Measurements from ENCODE around the gene LIPK.
"Not testable (repeated sequence)": the region's sequence is repeated elsewhere in the genome, so short reads cannot be mapped to it uniquely, and the experiment has no call there.

LIPK gene

GRCh38 chr10:88687853-88688467 lies 18.1 kb upstream of the LIPK start:
- DNase-seq, result no peak
- H3K9me3 Mint-ChIP-seq, result no peaks in the 10 kb centered on the region
- no peaks in the 10 kb centered on the region for H3K36me3 Mint-ChIP-seq
- no peak overlapping the region for H3K4me3 Mint-ChIP-seq
- no peaks in the 10 kb centered on the region for H3K4me1 Mint-ChIP-seq
- no peaks in the 10 kb centered on the region for H3K27me3 Mint-ChIP-seq
- ATAC-seq (replicated peaks), result no peak
- no peak overlapping the region for H3K27ac Mint-ChIP-seq

DNA sequence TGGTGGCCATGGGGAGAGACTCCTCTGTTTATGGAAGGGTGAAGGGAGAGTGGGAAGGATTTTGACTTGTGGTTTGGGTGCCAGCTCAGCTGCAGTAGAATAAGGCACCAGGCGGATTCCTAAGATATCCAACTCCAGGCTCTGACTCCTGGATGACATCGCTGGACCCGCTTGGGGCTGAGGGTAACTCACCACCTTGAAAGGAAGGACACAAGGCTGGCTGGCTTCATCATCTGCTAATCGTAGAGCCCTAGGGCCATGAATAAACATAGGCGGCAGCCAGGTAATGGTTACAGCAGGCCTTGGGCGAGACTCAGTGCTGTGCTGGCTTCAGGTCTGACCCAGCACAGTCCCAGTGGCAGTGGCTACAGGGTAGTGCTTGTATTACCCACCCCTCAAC lies 16.7 kb upstream of the LIPK start:
- DNase-seq (no peak), ATAC-seq (replicated peaks) (no peak)
- H3K27ac Mint-ChIP-seq, result no peak overlapping the region
- H3K4me3 Mint-ChIP-seq, result no peak overlapping the region
- no peaks in the 10 kb centered on the region for H3K36me3 Mint-ChIP-seq
- no peaks in the 10 kb centered on the region for H3K9me3 Mint-ChIP-seq
- no peaks in the 10 kb centered on the region for H3K27me3 Mint-ChIP-seq
- no peaks in the 10 kb centered on the region for H3K4me1 Mint-ChIP-seq

GRCh38 chr10:88693392-88694020 lies 12.5 kb upstream of the LIPK start:
- no peak for DNase-seq
- Mint-ChIP-seq H3K4me1 (no peaks in the 10 kb centered on the region), H3K36me3 (no peaks in the 10 kb centered on the region), H3K4me3 (no peak overlapping the region), H3K27me3 (peaks cover 0 to 5% of the 10 kb centered on the region in 2 donors), H3K9me3 (no peaks in the 10 kb centered on the region), H3K27ac (no peak overlapping the region)
- no peak for ATAC-seq (replicated peaks)

- Mint-ChIP-seq H3K36me3 (no peaks in the 10 kb centered on the region), H3K4me1 (peaks cover 5 to 8% of the 10 kb centered on the region in 2 donors), H3K9me3 (no peaks in the 10 kb centered on the region), H3K27me3 (peaks cover 0 to 7% of the 10 kb centered on the region in 2 donors), H3K27ac (no peak overlapping the region), H3K4me3 (no peak overlapping the region)
- ATAC-seq (replicated peaks), result no peak
- DNase-seq, result no peak
Observed at GRCh38 chr10:88702848-88703597, 3.0 kb upstream of the LIPK start.

- no peaks in the 10 kb centered on the region for H3K36me3 Mint-ChIP-seq
- H3K27ac Mint-ChIP-seq, result no peak overlapping the region
- no peaks in the 10 kb centered on the region for H3K9me3 Mint-ChIP-seq
- peaks cover 5 to 8% of the 10 kb centered on the region in 2 donors for H3K4me1 Mint-ChIP-seq
- H3K27me3 Mint-ChIP-seq, result no peaks in the 10 kb centered on the region
- DNase-seq (peak; percentile 13), ATAC-seq (replicated peaks) (peak; percentile 81 to 97)
- no peak overlapping the region for H3K4me3 Mint-ChIP-seq
Observed at GRCh38 chr10:88707429-88708155, 1.5 kb downstream of the LIPK start.

GRCh38 chr10:88709361-88709760 lies 3.3 kb downstream of the LIPK start:
- not testable (repeated sequence) for H3K27me3 Mint-ChIP-seq; H3K4me3 Mint-ChIP-seq; H3K9me3 Mint-ChIP-seq; ATAC-seq (replicated peaks); DNase-seq; H3K4me1 Mint-ChIP-seq; H3K27ac Mint-ChIP-seq; H3K36me3 Mint-ChIP-seq

GRCh38 chr10:88715517-88715916 lies 9.5 kb downstream of the LIPK start:
- no peaks in the 10 kb centered on the region for H3K9me3 Mint-ChIP-seq
- H3K36me3 Mint-ChIP-seq, result no peaks in the 10 kb centered on the region
- ATAC-seq (replicated peaks) (no peak), DNase-seq (no peak)
- H3K27me3 Mint-ChIP-seq, result no peaks in the 10 kb centered on the region
- no peak overlapping the region for H3K4me3 Mint-ChIP-seq
- H3K27ac Mint-ChIP-seq, result no peak overlapping the region
- no peaks in the 10 kb centered on the region for H3K4me1 Mint-ChIP-seq

- Mint-ChIP-seq H3K4me3 (no peak overlapping the region), H3K4me1 (peaks cover 5 to 8% of the 10 kb centered on the region in 2 donors), H3K27me3 (no peaks in the 10 kb centered on the region), H3K27ac (no peak overlapping the region), H3K36me3 (no peaks in the 10 kb centered on the region), H3K9me3 (no peaks in the 10 kb centered on the region)
- no peak for DNase-seq
- ATAC-seq (replicated peaks), result no peak
Observed at GRCh38 chr10:88721392-88721791, 15.3 kb downstream of the LIPK start.

DNA sequence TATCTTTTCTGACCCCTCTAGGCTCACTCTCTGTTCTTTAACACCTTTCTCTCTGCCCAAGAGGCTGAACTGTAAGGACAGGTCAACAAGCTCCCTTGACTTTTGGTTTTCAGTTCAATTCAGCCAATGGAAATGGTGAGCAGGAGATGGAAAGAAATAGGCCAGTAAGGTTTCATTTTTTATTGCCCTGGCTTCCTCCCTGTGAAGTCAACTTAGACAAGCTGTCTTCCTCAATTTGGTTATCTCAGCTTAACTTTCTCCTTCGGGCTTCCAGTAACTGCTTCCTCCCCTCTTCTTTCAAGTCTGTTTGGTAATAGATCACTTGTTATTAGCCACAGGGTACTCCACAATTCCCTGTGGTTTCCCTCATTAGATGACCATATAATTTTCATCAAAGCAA lies 19.7 kb downstream of the LIPK start:
- peaks cover 5 to 8% of the 10 kb centered on the region in 2 donors for H3K4me1 Mint-ChIP-seq
- H3K27ac Mint-ChIP-seq, result no peak overlapping the region
- H3K4me3 Mint-ChIP-seq, result no peak overlapping the region
- H3K36me3 Mint-ChIP-seq, result no peaks in the 10 kb centered on the region
- DNase-seq (no peak), ATAC-seq (replicated peaks) (peak; percentile 31 to 39)
- no peaks in the 10 kb centered on the region for H3K9me3 Mint-ChIP-seq
- H3K27me3 Mint-ChIP-seq, result peaks cover 0 to 4% of the 10 kb centered on the region in 2 donors

DNA sequence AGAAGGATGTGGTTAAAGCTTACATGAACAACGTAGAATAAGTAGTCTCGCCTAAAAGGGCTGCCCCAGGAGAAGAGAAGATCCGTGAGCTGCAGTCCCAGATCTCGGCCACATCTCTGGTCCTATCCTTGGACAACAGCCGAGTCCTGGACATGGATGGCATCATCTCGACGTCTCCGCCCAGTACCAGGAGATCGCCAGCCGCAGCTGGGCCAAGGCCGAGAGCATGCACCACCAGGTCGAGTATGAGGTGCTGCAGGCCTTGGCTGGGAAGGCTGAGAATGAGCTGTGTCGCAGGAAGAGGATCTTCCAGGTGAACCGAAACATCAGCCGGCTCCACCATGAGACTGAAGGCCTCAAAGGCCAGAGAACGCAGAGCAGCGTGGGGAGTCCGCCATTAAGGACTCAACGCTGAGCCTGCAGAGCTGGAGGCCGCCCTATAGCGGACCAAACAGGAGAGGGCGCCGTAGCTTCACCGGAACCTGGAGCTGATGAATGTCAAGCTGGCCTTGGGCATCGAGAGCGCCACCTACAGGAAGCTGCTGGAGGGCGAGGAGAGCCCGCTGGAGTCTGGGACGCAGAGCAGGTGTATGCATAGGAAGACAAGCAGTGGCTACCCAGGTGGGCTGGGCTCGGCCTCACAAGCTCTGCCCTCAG lies 22.2 kb downstream of the LIPK start:
- DNase-seq (no peak), ATAC-seq (replicated peaks) (peak in 1 of 2 donors; percentile 22)
- Mint-ChIP-seq H3K36me3 (no peaks in the 10 kb centered on the region), H3K9me3 (no peaks in the 10 kb centered on the region), H3K27ac (no peak overlapping the region), H3K4me3 (no peak overlapping the region), H3K27me3 (peaks cover 0 to 4% of the 10 kb centered on the region in 2 donors), H3K4me1 (peaks cover 7 to 20% of the 10 kb centered on the region in 2 donors)

- Mint-ChIP-seq H3K9me3 (no peaks in the 10 kb centered on the region), H3K36me3 (no peaks in the 10 kb centered on the region), H3K27me3 (peaks cover 0 to 4% of the 10 kb centered on the region in 2 donors), H3K4me1 (peaks cover 8 to 21% of the 10 kb centered on the region in 2 donors), H3K4me3 (no peak overlapping the region), H3K27ac (no peak overlapping the region)
- ATAC-seq (replicated peaks) (no peak), DNase-seq (no peak)
Observed at GRCh38 chr10:88730864-88731263, 24.8 kb downstream of the LIPK start.

DNA sequence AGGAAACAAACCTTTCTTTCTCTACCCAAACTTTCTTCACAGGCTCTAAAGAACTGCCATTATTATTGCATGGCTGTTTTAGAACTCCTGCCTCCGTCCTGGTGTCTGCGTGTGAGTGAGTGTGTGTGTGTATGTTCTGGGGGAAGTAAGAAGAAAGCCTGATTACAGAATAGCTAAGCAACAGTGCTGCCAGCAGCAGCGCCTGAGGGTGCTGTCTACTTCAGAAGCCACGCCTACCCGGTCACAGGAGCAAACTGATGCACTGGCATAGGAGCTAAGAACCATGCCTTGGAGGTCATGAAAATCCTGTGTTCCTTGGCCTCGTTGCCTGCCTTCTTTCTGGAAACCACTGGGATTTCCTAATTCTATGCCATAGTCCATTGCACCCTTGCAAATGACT lies 25.2 kb downstream of the LIPK start:
- peaks cover 6 to 18% of the 10 kb centered on the region in 2 donors for H3K4me1 Mint-ChIP-seq
- H3K27ac Mint-ChIP-seq, result no peak overlapping the region
- DNase-seq, result no peak
- H3K9me3 Mint-ChIP-seq, result no peaks in the 10 kb centered on the region
- H3K36me3 Mint-ChIP-seq, result no peaks in the 10 kb centered on the region
- no peak overlapping the region for H3K4me3 Mint-ChIP-seq
- peak; percentile 67 to 78 for ATAC-seq (replicated peaks)
- H3K27me3 Mint-ChIP-seq, result peaks cover 0 to 4% of the 10 kb centered on the region in 2 donors

DNA sequence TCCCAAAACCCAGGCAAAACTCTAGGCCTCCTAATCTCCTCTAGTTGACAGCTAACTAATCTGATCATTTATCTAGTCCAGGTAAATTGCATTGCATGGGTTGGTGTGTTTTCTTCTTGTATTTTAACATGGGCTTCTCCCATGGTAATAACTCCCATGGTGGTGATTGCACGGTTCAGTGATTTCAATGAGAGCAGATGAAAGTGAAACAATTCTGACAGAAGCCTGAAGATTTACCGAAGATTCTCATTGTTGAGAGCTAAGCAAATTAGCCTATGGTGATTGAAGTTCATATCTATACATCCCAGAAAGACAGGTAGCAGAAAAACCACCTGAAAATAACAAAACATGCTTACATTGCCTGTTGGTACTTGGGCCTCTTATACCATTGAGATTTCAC lies 27.2 kb downstream of the LIPK start:
- Mint-ChIP-seq H3K27me3 (peaks cover 0 to under 1% of the 10 kb centered on the region in 2 donors), H3K36me3 (no peaks in the 10 kb centered on the region), H3K27ac (no peak overlapping the region), H3K4me1 (peaks cover 6 to 18% of the 10 kb centered on the region in 2 donors), H3K9me3 (no peaks in the 10 kb centered on the region), H3K4me3 (no peak overlapping the region)
- no peak for ATAC-seq (replicated peaks)
- DNase-seq, result no peak

DNA sequence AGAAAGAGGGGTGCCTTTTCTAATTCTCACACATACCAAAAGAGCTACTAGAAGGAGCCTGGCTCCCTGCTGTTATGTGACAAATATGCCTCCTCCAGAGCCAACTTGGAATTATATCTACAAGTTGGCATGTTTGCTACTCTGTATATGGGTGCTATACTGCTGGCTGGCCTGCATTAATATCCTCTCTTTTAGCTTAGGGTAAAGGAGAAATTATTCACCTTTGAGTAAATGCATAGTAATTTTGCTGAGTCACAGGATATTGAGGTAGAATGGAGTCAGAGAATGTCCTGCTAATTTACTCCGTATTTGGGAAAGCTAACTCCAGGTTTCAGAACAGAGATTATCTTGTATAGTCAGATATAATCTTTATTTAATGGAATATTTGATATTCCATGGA lies 29.6 kb downstream of the LIPK start:
- no peak for ATAC-seq (replicated peaks)

More for the DNA sequence above, 29.6 kb downstream of the LIPK start:
- Mint-ChIP-seq H3K27me3 (peaks cover 0 to 7% of the 10 kb centered on the region in 2 donors), H3K9me3 (no peaks in the 10 kb centered on the region), H3K36me3 (no peaks in the 10 kb centered on the region), H3K4me1 (peaks cover 6 to 18% of the 10 kb centered on the region in 2 donors), H3K27ac (no peak overlapping the region), H3K4me3 (no peak overlapping the region)
- DNase-seq, result no peak

All from stimulated activated naive B cell treated with anti-CD40 and anti-IgM and Interleukin-4, amounts not matched to agents 10 μg/mL and 1 μg/mL and 100 μg/mL, for 72 hours (primary cell).